Eye (tissue), 1 donor: ENCODE results near the gene AP2M1.
A peak's percentile ranks its signal among the peaks of the same experiment; 100 is the strongest.
"Not testable (repeated sequence)": the region's sequence is repeated elsewhere in the genome, so short reads cannot be mapped to it uniquely, and the experiment has no call there.

Experiments
- DNase-seq: peaks from one replicate; pipeline ENCODE4 v3.0.0-alpha.2; 2015

AP2M1 gene

DNA sequence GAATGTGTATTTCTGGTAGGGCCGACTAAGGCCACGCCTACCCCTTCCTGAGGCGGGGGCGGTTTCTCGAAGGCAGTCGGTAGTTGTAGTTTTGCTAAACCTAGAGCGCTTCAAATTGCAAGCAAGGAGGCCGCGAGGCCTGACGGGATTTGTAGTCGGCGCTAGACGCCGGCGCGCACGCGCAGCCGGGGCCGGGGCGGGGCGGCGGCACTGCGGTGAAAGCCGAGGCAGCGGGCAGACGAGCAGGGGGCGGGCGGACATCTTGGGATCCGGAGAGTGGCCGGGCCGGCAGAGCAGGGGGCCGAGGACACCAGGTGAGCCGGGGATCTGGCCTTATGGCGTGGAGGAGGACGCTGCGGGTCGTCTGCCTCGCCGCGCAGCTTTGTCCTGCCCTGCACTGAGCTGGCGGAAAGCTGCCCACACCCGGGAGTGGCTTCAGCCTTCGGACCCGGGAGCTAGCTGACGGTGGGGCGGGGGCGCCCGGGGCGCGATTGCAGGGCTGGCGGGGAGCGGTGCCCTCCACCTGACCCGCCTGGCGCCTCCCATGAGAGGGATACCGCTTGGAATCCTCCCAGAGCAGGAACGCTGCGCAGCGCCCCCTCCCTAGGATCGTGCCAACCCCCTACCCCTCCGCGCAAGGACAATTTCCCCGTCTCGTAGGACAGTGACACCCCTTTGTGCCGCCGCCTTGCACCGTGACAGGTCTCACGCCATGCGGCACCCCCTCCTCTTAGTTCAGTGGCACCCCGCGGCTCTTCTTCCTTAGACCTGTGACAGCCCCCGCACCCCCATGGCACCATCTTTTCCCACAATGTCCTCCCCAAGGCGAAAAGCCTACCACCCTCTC lies at the start of gene AP2M1:
AP2M1 (plus strand) TSS at position 210 of the 847 bp plus-strand sequence. CDS start 2,139 bp downstream, outside the sequence.
- DNase-seq = peak; percentile 99

DNA sequence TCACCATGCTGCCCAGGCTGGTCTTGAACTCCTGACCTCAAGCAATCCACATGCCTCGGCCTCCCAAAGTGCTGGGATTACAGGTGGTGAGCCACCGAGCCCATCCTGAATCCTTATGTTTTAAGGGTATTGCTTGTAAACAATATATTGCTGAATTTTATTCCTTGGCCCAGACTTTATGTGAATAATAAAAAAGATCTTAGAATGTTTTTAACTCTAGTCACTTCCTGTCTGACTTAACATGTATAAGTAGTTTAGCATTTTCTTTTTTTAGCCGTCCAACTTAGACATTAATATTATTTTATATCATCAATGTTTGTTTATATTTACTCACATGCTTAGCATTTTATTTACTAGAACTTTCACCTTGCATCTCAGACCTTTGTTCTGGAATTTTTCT lies 48.6 kb upstream of the AP2M1 start:
- DNase-seq = no peak

DNA sequence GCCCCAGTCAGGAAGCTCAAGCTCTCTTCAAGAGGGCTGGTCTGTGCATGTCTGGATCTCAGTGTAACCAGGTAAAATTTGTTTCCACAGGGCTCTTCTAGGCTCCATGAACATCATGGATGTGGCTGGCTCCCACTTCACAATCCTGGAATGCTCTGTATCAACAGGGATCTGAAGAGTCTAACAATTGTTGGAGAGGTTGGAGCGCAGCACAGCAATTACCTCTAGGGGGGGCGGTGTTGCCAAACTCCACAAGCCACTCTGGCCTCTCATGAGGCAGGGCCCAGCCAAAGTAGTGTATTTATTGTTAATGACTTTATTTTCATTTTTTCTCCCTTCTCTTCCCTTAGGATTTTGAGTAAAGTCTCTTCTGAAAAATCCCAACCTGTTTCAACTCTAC lies 45.6 kb upstream of the AP2M1 start:
- DNase-seq = peak; percentile 10

DNA sequence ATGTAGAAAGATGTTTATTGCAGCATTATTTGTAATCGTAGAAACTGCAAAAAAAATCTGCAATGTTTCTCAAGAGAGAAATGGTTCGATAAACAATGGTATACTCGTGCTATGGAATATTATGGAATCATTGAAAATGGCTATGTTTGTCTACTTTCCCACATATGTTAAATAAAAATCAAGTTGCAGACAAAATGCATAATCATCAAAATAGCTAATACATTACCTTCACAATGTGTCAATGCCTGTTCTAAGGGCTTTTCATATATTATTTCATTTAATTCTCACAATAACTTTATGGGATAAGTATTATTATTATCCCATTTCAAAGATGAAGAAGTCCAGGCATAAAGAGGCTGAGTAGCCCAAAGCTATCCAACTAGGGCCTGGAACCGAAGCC lies 41.7 kb upstream of the AP2M1 start:
- DNase-seq = no peak

DNA sequence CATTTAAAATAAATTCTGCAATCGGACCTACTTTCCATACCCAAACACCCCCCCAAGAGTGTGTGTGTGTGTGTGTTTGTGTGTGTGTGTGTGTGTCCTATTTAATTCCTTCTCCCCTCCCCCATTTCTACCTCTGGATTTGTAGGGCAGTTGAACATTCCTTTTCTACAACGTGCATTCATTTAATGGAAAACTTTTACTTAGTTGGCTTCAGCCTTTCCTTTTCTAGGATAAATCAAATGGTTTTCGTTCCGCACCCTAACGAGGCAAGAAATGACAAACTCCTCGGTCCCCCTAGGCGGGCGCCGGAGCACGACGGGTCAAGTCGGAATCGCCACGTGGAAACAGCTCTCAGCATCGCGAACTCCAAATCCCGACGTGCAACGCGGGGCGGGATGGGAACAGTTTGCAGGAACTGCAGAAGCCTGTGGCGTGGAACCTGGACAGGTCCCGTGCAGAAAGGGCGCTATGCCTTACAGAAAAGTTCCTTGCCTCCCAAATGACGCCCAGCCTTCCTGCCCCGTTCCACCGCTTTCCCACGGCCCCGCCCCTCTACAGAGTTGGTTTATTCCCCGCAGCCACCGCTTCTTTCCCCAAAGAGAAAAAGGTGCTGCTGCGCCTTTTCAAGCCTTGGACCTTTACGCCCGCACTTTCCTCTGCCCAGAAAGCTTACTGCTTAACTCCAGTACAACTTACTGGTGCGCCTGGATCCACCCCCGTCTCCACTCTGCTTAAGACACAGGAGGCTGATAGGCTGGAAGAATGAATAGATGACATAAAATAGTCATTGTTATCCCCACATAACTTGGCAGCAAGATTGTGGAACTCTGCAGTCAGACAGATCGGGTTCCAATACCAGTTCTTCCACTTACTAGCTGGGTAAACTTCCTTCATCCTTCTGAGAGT lies 40.6 kb upstream of the AP2M1 start:
- peak; percentile 89 for DNase-seq

DNA sequence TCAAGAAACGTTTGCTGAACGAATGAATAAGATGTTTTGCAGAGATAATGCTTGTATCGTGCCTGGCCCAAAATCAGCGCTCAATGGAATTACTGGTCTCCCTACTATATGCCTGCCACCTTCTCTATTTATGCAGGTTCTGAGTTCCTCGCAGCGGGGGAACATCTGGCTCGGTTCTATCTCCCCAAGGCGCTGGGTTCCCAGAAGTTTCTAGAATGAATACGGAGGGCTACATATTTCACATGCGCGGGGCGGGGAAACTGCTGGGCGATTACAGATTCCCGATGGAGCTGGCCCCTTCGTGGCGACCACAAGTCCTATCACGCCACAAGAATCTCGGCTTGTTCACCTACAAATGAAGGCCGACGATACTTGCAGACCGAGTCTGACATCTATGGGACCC lies 39.9 kb upstream of the AP2M1 start:
- DNase-seq = peak; percentile 75

DNA sequence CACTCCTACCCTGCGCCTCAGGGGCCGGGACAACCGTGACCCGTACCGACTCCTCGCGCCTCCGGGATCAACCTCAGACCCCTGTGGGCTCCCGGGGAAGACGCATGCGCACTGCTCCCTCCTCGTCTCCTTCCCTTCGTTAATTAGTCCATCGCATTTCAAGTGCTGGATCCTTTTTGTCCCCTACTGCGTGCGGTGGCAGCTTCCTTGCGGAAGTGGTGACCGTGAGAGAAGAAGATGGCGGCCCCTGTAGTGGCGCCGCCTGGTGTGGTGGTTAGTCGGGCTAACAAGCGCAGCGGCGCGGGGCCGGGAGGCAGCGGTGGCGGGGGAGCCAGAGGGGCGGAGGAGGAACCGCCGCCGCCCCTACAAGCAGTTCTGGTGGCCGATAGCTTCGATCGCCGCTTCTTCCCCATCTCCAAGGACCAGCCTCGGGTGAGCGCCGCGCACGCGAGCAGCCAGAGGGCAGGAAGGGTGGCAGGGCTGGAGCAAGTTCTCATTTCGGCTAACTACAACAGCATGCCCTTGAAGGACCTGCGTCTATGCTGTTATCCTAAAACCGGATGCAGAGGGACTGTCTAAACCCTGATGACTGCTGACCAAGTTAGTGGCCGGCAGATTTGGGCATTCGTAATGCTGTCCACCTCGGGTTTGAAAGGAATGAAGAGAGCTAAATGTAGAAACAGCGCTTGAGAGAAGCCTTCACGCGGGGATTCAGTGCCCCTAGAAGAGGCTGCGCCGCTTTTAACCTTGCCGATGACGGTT lies 39.3 kb upstream of the AP2M1 start, which contains the start of gene EIF2B5:
EIF2B5 (plus strand) TSS at position 210 of the 762 bp plus-strand sequence; CDS start at position 238, 28 bp downstream.
- peak; percentile 98 for DNase-seq

DNA sequence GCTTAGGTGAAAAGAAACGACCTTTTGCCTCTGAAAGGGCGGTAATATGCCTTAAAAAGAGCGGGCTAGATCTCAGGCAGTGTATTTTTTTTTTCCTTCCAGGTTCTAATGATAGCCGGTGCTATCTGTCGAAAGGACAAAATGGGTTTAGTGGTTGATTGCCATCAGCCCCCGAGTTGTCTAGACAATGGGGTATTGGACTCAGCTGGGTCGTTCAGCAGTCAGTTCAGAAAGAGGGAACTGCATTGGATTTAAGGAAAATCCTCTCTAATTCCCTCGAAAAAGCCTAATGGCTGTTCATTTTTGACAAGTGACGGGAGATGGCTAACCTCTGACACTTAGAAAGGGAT lies 38.8 kb upstream of the AP2M1 start:
- DNase-seq = no peak

DNA sequence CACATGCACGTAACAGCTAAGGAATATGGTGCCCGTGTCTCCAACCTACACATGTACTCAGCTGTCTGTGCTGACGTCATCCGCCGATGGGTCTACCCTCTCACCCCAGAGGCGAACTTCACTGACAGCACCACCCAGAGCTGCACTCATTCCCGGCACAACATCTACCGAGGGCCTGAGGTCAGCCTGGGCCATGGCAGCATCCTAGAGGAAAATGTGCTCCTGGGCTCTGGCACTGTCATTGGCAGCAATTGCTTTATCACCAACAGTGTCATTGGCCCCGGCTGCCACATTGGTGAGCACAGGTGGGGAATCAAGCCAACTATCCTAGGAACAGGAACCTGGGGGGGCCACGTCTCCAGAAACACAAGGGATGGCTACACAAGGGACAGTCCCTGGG lies 34.2 kb upstream of the AP2M1 start:
- no peak for DNase-seq

DNA sequence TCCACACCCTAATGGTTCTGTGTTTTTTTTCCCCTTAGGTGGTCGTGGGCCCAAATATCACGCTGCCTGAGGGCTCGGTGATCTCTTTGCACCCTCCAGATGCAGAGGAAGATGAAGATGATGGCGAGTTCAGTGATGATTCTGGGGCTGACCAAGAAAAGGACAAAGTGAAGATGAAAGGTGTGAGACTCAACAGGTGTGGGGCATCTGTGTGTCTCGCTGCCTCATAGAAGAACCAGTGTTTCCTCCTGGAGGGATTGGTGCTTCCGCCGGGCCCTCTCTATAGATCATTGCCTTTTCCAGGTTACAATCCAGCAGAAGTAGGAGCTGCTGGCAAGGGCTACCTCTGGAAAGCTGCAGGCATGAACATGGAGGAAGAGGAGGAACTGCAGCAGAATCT lies 32.5 kb upstream of the AP2M1 start:
- no peak for DNase-seq

DNA sequence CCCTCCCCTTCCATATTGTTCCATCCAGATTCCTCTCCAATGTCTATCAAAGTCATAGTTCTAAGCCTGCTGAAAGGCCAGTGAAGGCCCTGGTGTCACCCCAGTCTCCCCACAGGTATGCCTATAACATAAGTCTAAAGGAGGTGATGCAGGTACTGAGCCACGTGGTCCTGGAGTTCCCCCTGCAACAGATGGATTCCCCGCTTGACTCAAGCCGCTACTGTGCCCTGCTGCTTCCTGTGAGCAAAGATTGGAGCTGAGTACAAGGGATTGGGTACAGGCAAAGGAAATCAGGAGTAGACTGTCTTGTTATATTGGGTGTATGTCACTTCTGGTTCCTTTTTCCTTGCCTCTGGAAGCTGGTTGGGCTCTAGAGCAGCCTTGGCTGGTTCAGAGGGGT lies 31.3 kb upstream of the AP2M1 start:
- DNase-seq = no peak

DNA sequence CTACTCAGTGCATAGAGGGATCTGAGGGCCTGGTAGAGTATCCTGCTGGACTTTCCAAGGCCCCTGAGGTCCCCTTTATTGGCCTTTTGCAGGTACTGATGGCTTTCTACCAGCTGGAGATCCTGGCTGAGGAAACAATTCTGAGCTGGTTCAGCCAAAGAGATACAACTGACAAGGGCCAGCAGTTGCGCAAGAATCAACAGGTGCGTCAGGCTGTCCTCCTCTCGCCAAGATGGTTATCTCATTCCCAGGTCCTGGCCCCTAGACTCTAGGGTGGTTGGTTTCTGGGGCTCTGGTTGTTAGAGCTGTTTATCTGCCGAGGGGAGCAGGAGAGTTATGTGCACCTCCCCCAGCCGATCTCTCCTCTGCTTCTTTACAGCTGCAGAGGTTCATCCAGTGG lies 30.1 kb upstream of the AP2M1 start:
- DNase-seq = no peak

DNA sequence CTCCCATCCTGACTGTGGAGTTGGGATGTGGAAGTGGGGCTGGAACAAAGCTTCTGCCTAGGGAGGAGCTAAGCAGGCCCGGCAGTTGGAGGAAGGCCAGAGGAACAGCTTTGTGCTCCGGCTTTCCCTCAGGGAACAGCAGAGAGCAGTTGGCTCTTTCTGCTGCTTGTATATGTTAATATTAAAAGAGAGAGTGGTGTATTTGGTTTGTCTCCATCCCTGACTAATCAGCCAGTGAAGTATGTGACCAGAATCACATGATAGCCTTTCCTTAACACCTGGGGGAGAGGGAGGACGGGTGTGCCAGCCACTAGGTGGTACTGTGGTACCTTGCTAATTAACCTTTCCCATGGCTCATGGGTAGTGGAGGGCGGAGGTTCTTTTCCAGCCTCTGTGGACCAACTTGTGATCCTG lies 29.5 kb upstream of the AP2M1 start:
- peak; percentile 49 for DNase-seq

DNA sequence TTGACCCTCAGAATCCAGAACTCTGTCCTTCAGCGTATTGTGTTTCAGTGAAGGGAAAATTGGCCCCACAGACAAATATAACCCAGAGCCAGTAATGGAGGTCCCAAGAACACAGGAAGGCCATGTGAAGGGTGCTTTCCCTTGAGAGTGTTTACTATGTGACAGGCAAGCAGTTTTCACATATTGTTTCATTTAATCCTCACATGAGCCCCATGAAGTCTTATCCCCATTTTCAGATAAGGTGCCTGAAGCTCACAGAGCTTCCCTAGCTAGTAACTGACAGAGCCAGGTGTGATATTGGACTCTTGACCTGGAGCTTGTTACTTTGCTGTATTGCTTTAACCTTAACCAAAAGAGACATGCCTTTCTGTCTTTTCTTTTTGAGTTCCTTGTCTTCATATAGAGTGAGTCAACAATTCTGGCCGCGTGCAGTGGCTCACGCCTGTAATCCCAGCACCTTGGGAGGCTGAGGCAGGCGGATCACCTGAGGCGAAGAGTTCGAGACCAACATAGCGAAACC lies 28.8 kb upstream of the AP2M1 start:
- no peak for DNase-seq

DNA sequence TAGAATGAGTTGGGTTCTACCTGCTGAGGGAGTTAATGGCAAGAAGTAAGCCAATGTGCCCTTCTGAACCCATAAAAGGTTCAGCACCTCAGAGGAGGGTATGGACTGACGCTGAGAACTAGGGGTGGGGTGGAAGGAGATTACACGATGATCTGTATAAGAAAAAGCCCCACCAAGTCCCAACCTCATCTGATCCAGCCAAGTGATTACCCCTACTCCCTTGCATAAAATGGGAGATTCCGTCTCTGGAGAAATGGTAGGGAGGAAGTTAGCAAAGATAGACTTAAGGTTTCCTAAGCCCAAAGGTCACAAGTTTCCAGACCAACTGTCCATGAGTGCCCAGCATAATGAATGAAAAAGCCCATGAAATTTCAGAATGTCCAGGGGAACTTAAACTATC lies 26.6 kb upstream of the AP2M1 start:
- DNase-seq = no peak

DNA sequence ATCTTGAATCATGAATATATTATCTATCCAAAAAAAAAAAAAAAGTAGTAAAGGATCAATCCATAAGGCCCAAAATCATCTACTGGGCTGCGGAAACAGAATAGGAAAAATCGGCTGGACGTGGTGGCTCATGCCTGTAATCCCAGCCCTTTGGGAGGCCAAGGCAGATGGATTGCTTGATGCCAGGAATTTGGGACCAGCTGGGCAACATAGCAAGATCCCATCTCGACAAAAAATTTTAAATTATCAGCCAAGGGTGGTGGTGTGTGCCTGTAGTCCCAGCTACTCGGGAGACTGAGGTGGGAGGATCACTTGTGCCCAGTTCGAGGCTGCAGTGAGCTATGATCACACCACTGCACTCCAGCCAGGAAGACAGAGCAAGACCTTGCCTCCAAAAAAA lies 25.5 kb upstream of the AP2M1 start:
- DNase-seq = no peak

DNA sequence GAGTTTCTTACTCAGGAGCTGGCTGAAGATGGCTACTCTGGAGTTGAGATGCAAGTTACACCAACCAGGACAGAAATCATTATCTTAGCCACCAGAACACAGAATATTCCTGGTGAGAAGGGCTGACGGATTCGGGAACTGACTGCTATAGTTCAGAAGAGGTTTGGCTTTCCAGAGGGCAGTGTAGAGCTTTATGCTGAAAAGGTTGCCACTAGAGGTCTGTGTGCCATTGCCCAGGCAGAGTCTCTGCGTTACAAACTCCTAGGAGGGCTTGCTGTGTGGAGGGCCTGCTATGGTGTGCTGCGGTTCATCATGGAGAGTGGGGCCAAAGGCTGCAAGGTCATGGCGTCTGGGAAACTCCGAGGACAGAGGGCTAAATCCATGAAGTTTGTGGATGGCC lies 24.9 kb upstream of the AP2M1 start:
- DNase-seq = not testable (repeated sequence)

DNA sequence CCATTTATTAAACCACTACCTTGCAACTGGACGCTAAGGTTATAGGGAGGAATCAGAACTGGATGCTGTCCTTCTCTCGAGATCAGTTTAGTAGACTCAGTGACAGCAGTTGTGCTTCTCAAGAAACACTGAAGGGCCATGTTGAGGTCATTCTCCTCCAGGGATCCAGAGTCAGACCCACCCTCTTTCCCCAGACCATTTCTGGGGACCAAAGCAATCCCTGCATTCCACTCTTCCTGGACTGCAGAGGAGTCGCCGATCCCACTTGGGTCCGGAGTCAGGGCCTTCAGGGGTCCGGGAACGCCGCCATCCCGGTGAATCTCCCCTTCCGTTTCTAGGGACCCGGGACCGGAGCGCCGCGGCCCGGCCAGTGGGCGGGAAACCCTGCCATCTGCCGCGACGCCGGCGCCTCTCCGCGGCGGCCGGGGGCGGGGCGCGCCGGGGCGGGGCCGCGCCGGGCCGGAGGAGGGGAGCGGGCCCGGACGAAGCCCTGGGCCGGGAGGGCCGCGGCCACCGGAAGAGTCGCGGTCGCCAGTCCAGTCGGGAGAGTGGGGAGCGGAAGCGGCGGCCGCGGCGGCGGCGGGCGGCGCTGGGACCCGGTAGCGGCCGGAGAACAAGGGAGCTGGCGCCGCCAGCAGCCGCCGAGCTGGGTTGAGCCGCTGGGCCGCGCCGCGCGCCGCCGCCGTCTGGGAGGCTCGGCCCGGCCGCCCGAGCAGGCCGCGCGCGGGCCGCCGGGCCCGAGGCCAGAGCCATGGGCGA lies 19.6 kb upstream of the AP2M1 start, which contains the start of gene DVL3:
DVL3 (plus strand) TSS at position 493 of the 759 bp plus-strand sequence; CDS start at position 752, 259 bp downstream.
- DNase-seq = peak; percentile 84

DNA sequence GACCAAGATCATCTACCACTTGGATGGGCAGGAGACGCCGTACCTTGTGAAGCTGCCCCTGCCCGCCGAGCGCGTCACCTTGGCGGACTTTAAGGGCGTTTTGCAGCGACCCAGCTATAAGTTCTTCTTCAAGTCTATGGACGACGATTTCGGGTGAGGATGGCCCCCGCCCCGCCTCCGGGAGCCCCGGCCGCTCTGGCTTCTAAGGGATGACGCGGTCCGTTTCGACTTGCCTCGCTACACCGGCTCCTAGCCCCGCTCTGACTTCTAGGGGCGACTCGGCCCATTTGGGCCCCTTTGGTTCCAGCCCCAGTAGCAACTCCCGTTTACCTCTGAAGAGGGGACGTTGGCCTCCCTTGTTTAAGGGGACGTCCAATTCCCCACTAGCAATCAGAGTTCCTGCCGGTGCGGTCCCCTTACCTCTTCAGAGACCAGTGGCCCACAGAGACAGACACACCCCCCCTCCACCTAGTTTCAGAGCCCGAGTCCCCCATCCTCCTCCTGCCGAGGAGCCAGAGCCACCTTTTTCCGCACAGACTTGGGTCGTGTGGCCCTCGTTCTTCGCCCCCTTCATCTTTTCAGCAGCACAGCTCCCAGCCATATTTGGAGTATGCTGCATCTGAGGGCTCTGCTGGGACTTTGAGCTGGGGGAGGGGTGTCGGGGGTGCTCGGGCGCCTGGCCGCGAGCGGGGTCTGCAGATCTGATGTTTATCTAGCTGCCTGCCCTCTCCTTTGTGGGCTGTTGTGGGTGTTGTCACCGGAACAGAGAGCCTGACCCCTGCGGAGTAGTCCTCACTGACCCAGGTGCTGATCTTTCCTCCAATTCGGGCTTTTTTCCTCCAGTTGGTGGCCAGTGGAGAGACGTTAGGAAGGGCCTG lies 18.8 kb upstream of the AP2M1 start:
- DNase-seq = no peak

DNA sequence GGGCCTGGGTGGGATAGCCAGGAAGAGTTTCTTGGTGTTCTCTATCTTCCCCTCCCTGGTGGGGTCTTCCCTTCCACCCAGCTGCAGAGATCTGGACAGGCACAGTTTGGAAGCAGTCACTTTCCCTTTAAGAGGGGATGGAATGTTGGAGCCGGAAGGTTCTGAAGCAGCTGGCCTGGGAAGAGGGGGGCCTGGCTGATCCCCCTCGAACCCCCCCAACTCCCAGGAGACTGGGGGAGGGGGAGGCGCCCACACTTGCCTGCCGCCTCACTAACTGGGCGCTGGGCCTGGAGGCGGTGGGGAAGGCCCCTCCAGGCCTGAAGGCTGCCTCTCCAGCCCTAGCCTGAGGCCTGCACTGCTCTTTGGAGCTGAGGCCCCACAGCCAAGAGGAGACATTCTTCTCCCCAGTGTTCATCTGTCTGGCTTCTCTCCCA lies 18.1 kb upstream of the AP2M1 start:
- DNase-seq = peak; percentile 90

DNA sequence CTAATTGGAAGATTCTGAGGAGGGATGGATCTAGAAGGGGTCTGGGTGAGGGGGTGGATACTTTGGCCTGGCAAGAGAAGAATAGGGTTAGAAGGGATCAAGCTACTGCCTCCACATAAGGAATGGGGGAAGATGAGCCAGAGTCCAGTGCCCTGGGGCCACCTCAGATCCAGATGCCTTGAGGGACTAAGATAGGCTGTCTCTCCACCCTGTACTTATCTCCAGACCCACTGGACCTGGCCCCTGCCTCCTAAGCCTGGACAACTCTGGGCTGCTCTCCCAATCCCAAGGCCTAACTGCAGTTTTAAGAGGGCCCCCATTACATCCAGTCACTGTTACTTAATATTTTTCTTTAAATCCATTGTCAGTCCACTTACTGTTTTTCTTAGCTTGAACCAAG lies 17.4 kb upstream of the AP2M1 start:
- DNase-seq = no peak
